T-helper 17 cell (primary cell): Measurements from ENCODE around the gene PAOX. TPM values are rescaled to one million over a fixed set of nuclear protein-coding genes. Genes with fewer than 3 reads are reported as not detected.
A peak's percentile ranks its signal among the peaks of the same experiment; 100 is the strongest.

Source experiments
- ATAC-seq: fragments of 150-1000 bp; cut with Tn5 transposase; 2 replicates; pipeline ENCODE4 v1.10.0; 2021; ENCODE audit warnings: mild to moderate bottlenecking, moderate library complexity
- DNase-seq, 3 donors: peaks; one replicate each; pipeline versions ENCODE4 v3.0.0 to v3.0.0-alpha.2; 2020 to 2021
- H3K9me3 ChIP-seq: one replicate; pipeline ENCODE4 v1.7.0; 2013; ENCODE audit warnings: low read length, mild to moderate bottlenecking; ENCODE audit not compliant: control insufficient read depth, poor library complexity, severe bottlenecking
- H3K27ac Mint-ChIP-seq: one replicate; pipeline ENCODE4 v1.8.0; 2022; ENCODE audit warnings: mild to moderate bottlenecking, moderate library complexity, mixed read lengths
- H3K27me3 Mint-ChIP-seq: one replicate; pipeline ENCODE4 v1.8.0; 2022; ENCODE audit warnings: mixed read lengths
- H3K36me3 Mint-ChIP-seq: one replicate; pipeline ENCODE4 v1.8.0; 2022; ENCODE audit warnings: low read depth, mixed read lengths
- H3K4me1 Mint-ChIP-seq: one replicate; pipeline ENCODE4 v1.8.0; 2022; ENCODE audit warnings: mild to moderate bottlenecking, mixed read lengths
- H3K4me3 Mint-ChIP-seq: one replicate; pipeline ENCODE4 v1.8.0; 2022; ENCODE audit warnings: mild to moderate bottlenecking, moderate library complexity, mixed read lengths
- total RNA-seq, 4 donors: library from RNA in 2 of 4; stranded (reverse) in 2 of 4; gene quantifications; one replicate each; pipeline ENCODE4 v1.2.3 and lab custom pipeline; 2022 to 2026

PAOX gene
- total RNA-seq, 2 donors from 2014 or later = 3.5 to 6.3 TPM

DNA sequence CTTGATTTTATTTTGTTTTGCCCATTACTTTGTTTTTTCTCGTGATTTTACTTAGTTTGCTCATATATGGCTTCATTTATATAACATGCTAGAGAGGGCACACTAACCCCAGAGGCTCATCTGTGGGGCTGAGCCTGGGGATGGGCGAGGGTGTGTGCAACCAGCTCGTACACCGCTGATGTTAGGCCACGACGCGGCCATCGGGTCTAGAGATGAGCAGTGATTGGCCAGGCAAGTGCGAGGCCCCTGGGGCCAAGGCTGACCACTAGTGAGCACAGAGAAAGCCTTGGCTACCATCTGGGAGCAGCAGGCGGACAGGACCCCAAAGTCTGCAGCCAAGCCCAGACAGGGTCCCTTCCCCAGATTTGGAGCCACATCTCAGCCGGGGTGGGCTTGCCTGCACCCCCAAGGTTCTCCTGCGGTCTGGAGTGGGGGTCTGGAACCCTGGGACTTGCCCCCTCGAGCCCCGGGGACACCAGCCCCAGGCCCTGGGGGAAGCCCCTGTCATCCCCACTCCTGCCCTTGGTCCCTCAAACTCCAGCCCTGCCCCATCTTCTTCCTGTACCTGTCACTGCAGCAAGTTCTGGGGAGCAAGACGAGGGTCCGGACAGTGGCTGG lies 25.0 kb upstream of the PAOX start:
- ATAC-seq = no peak
- Mint-ChIP-seq H3K27me3 (peaks cover 11% of the 10 kb centered on the region), H3K4me1 (peaks cover 2% of the 10 kb centered on the region), H3K4me3 (no peak overlapping the region), H3K27ac (no peak overlapping the region), H3K36me3 (peaks cover 2% of the 10 kb centered on the region)
- DNase-seq = no peak
- no peaks in the 10 kb centered on the region for H3K9me3 ChIP-seq

DNA sequence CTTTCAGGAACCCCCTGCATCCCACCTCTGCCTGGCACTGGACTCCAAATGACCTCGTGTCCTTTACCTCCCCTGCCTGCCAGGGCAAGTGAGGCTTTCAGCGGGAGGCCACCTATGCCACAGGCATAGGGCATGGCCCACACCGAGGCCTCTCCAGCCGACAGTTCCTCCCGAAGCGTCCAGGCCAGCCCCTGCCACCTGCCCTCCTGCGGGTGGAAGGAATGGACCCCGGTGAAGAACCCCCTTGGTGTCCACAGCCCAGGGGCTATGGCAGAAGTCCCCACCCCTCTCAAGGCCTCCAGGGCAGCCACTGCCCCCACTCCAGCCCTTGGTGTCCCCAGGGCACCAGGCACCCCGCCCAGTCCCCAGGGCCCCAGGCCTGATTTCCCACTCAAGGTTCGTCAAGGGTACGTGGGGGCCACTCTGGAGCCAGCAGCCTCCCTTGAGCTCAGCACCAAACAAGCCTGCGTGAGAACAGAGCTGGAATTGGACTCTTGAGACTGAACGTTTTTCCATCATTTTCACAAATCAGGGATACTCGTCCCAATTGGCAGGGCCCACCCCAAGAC lies 24.3 kb upstream of the PAOX start:
- ATAC-seq (no peak), DNase-seq (no peak)
- H3K36me3 Mint-ChIP-seq = no peaks in the 10 kb centered on the region
- no peak overlapping the region for H3K4me3 Mint-ChIP-seq
- peaks cover 6% of the 10 kb centered on the region for H3K27me3 Mint-ChIP-seq
- H3K9me3 ChIP-seq = no peaks in the 10 kb centered on the region
- H3K4me1 Mint-ChIP-seq = no peaks in the 10 kb centered on the region
- no peak overlapping the region for H3K27ac Mint-ChIP-seq

DNA sequence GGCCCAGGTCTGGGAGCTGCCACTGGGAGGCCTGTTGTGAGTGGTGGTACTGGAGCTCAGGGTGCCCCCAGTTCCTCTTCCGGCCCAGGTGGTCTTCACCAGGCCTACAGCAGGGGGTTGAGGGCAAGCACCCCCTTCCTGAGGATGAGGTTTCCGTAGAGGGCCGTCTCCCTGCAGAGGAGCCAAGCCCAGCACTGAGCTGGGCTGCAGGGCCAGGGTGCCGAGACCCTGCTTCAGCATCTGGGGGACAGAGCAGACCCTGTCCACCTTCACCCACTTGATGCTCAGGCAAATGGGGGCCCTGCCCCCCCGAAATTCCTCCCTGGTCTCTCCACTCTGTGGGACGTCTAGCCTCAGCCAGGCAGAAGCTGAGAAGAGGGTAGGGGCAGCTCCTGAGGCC lies 23.8 kb upstream of the PAOX start:
- no peak for ATAC-seq
- no peak for DNase-seq
- Mint-ChIP-seq H3K27me3 (peaks cover 6% of the 10 kb centered on the region), H3K4me1 (no peaks in the 10 kb centered on the region), H3K36me3 (no peaks in the 10 kb centered on the region), H3K27ac (no peak overlapping the region), H3K4me3 (no peak overlapping the region)
- H3K9me3 ChIP-seq = no peaks in the 10 kb centered on the region

DNA sequence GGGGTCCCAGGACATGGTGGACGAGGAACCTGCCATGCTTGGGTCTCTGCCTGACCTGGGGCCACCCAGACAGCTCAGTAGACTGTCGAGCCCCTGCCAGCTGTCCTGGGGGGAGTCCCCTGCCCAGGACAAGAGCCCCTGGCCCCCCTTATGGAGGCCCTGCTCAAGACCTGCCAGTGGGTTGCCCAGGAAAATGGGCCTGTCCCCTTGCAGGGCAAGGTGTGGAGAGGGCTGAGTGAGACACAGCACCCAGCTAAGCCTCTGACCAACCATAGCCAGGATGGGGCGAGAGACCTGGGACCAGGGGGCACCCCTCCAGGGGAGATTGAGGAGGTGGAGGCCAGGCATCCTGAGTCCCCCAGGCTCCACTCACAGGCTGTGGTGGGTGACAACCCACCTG lies 23.1 kb upstream of the PAOX start:
- Mint-ChIP-seq H3K27ac (no peak overlapping the region), H3K4me3 (peak overlapping the region; percentile 62), H3K4me1 (no peaks in the 10 kb centered on the region), H3K27me3 (peaks cover 1% of the 10 kb centered on the region), H3K36me3 (no peaks in the 10 kb centered on the region)
- DNase-seq = no peak
- no peak for ATAC-seq
- no peaks in the 10 kb centered on the region for H3K9me3 ChIP-seq

DNA sequence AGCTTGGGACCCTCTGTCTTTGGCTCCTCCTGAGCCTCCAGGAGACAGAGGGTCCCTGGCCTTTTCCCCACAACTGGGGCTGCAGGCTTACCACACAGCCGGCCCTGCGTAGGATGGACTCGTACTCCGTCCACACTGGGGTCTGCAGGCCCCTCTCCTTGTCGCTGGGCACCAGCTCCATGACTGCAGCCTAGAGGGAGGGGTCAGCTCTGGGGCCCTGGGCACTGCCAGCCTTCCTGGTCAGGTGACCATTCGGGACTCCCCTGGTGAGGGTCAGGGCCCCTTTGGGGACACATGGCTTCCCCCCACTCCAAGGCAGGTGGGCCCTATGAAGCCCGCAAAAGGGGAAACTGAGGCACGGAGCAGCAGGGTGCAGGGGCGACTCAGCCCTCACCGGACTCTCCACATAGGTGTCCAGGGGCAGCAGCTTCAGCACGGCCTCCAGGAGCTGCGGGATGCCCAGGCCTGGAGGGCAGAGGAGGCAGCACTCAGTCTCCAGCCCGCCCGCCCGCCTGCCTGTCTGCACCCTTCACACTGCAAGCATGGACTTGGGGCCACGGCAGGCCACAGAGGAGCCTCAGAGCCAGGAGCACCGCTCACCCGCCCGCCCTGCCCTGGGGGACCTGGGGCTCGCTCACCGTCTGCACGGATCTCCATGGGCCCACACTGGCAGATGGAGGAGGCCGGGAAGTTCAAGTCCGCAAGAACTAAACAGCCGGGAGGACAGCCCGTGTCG lies 22.3 kb upstream of the PAOX start:
- no peak for ATAC-seq

DNA sequence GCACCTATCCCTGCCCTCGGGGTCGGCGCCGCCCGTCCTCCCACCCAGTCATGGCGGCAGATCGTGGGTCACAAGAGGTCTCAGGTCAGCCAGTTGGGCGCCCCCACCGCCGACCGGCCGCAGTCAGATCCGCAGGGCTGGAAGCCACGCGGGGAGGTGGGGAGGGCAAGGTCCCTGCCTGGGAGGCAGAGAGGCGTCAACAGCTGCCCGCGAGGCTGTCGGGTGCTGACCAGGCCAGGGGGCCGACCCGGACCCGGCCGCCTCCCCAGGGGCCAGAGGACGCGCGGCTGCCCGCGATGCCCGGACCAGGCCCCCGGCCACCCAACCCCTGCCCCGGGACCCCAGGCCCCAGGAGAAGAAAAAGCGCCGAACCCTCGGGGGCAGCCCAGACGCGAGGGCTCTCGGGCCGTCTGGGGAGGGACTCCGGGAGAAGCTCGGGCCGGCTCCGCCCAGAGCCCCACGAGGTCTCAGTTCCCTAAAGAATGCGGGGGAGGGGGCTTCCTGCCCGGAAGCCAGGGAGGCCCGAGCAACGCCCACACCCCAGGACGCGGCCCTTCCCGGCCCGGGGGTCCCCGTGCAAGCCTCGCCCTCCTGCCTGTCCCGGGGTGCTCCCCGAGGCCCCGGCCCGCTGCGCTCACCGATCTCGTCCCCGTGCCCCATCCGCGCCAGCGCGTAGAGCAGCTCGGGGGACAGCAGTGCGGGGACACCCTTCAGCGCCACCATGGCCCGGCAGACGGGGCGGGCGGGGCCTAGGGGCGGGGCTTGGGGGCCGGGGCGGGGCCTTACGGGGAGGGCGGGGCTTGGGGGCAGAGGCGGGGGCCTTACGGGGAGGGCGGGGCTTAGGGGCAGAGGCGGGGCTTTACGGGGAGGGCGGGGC lies 21.5 kb upstream of the PAOX start, which contains the start of gene FUOM:
TSS of gene FUOM (minus strand) at position 735 of the 877 bp plus-strand sequence. CDS start at position 723, 12 bp downstream.
- no peaks in the 10 kb centered on the region for H3K27me3 Mint-ChIP-seq
- no peaks in the 10 kb centered on the region for H3K9me3 ChIP-seq
- H3K36me3 Mint-ChIP-seq = no peaks in the 10 kb centered on the region
- H3K4me1 Mint-ChIP-seq = peaks cover 11% of the 10 kb centered on the region
- DNase-seq (peak; percentile 52 to 69 (median 69)), ATAC-seq (peak; percentile 92)
- peak within 1 kb of the TSS; percentile 80 for H3K4me3 Mint-ChIP-seq
- no peak within 1 kb of the TSS for H3K27ac Mint-ChIP-seq

More for the DNA sequence above, 22.3 kb upstream of the PAOX start:
- H3K4me3 Mint-ChIP-seq = peak overlapping the region; percentile 80
- no peaks in the 10 kb centered on the region for H3K27me3 Mint-ChIP-seq
- H3K27ac Mint-ChIP-seq = no peak overlapping the region
- no peaks in the 10 kb centered on the region for H3K9me3 ChIP-seq
- DNase-seq = no peak
- H3K4me1 Mint-ChIP-seq = peaks cover 5% of the 10 kb centered on the region
- H3K36me3 Mint-ChIP-seq = no peaks in the 10 kb centered on the region

DNA sequence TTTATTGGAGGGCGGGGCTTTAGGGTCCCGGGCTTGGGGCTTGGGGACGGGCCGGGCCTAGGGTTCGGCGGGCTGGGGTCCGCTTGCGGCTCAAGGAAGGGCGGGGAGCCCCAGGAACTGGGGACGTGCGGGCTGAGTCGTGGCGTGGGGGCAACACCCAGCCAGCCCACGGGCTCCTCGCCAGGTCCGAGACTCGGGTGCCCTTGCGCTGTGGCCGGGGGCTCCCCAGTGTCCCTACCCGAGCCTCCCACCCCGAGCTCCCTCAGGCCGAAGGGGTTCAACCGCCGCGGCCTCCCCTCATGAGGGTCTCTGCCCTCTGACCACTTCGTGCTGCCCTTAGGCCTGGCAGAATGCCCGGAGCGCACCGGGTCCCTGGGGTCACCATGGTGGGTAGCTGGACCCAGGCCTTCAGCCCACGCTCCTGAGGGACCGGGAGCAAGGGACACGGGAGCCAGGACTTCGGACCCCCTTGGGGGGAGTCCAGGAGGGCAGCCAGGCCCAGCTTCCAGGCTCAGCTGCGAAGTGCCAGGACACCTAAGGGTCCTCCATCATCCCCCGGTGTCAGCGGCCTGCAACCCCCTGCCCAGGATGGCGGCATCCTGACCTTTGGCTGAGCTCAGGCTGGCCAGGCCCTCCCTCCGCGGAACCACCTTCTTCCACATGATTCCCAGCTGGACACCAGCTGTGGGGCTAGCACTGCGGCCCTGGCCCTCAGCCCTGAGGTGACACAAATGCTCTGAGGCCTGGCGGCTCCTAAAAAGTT lies 20.7 kb upstream of the PAOX start:
- no peak for ATAC-seq
- Mint-ChIP-seq H3K4me3 (no peak overlapping the region), H3K36me3 (no peaks in the 10 kb centered on the region), H3K27me3 (no peaks in the 10 kb centered on the region), H3K27ac (no peak overlapping the region), H3K4me1 (peaks cover 11% of the 10 kb centered on the region)
- H3K9me3 ChIP-seq = no peaks in the 10 kb centered on the region
- DNase-seq = no peak

DNA sequence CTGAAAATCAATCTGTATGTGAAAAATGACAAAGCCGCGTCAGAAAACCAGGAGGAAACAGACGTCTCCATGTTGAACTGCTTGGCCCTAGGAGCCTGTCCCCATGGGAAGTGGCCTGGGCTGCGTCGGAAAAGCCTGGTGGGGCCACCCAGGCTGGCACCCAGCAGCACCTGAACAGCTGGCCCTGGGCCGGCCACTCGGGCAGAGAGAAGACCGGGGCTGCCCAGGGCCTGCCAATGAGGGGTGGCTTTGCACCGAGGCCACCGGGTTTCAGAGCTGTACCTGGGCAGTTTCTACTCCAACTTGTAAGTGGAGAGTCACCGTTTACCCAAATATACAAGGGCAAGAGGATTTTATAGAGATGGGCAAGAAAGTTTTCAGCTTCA lies 20.1 kb upstream of the PAOX start:
- Mint-ChIP-seq H3K4me1 (peaks cover 11% of the 10 kb centered on the region), H3K36me3 (no peaks in the 10 kb centered on the region), H3K27me3 (no peaks in the 10 kb centered on the region), H3K4me3 (no peak overlapping the region), H3K27ac (no peak overlapping the region)
- no peak for DNase-seq
- no peak for ATAC-seq
- no peaks in the 10 kb centered on the region for H3K9me3 ChIP-seq

DNA sequence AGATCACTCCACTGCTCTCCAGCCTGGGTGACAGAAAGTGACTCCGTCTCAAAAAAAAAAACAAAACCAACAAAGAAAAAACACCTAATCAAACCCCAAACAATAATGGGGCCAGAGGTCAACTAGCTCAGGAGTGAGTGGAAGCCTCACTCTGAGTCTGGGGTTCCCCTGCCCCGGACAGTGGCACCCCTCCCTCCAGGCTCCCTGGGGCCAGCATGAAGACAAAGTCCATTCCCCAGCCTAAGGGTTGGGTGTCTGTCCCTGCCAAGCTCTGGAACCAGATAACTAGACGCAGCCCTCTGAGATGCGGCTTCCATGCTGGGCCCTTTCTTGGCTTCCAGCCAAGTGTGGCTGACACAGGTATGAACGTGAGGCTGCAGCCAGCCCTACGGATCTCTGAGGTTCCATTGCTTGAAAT lies 19.5 kb upstream of the PAOX start:
- Mint-ChIP-seq H3K27me3 (no peaks in the 10 kb centered on the region), H3K4me1 (peaks cover 11% of the 10 kb centered on the region), H3K4me3 (no peak overlapping the region), H3K36me3 (no peaks in the 10 kb centered on the region), H3K27ac (no peak overlapping the region)
- ATAC-seq = no peak
- no peaks in the 10 kb centered on the region for H3K9me3 ChIP-seq
- DNase-seq = no peak

DNA sequence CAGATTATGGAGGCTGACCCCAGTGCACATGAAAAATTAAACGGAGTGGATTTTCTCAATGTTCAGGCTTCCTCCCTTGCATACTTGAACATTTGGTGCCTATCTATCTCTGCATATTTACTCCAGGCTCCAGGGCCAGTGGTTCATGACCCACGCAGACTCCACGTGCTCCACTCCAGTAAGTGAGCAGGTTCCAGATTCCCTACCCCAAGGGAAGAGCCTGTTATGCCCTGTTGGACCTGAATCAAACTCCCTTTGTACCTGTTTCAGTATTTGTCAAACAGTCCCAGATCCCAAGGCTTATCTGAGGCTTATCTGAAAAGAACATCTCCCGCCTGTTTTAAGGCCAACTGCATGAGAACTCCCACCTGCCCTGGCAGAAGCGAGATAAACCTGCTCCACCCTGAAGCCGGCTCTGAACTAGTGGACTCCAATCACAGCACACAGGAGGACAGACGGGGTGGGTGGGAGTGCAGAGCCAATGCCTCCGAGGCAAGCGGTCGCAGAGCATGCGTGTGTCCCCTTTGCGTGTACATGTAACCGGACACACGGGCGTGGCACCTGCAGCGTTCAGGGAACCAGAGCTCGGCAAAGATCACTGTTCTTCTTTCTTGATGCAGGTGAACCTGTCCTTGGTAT lies 19.0 kb upstream of the PAOX start:
- peak overlapping the region; percentile 41 for H3K27ac Mint-ChIP-seq
- no peak for DNase-seq

DNA sequence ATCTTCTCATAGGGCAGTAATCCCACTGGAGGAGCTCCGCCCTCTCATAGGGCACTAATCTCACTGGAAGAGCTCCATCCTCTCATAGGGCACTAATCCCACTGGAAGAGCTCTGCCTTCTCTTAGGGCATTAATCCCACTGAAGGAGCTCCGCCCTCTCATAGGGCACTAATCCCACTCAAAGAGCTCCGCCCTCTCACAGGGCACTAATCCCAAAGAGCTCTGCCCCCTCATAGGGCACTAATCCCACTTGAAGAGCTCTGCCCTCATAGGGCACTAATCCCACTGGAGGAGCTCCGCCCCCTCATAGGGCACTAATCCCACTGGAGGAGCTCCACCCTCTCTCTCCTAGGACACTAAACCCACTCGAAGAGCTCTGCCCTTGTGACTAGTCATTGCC lies 17.8 kb upstream of the PAOX start:
- Mint-ChIP-seq H3K4me1 (peaks cover 11% of the 10 kb centered on the region), H3K36me3 (no peaks in the 10 kb centered on the region), H3K27ac (peak overlapping the region; percentile 77), H3K4me3 (no peak overlapping the region), H3K27me3 (no peaks in the 10 kb centered on the region)
- ATAC-seq (no peak), DNase-seq (no peak)
- H3K9me3 ChIP-seq = no peaks in the 10 kb centered on the region

More for the DNA sequence above, 19.0 kb upstream of the PAOX start:
- no peak for ATAC-seq
- H3K36me3 Mint-ChIP-seq = no peaks in the 10 kb centered on the region
- H3K27me3 Mint-ChIP-seq = no peaks in the 10 kb centered on the region
- no peak overlapping the region for H3K4me3 Mint-ChIP-seq
- no peaks in the 10 kb centered on the region for H3K9me3 ChIP-seq
- peaks cover 11% of the 10 kb centered on the region for H3K4me1 Mint-ChIP-seq

DNA sequence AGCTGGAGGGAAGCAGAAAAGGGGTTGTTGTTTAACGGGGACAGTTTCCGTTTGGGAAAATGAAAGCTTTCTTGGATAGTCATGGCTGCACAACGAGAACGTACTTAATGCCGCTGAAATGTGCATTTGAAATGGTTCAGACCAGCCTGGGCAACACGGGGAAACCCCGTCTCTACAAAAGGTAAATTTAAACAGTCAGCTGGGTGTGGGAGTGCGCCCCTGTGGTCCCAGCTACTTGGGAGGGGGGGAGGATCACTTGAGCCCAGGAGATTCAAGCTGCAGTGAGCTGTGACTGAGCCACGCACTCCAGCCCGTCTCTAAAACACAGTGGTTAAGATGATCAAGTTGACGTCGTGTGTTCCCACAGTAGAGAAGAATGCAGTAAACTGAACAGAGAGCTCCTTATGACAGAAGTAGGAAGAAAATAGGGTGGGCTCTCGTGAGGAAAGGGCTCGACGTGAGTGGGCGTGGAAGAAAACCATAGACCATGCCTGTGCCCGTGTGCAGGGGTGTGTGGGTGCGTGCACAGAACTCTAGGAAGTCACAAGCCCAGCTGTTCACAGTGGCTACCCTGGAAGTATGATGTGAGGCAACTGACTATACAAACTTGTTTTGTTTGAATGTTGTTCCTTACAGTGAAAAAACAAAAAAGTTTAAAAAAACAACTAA lies 17.2 kb upstream of the PAOX start:
- peak overlapping the region; percentile 43 for H3K4me3 Mint-ChIP-seq
- ATAC-seq = no peak
- H3K27me3 Mint-ChIP-seq = no peaks in the 10 kb centered on the region
- DNase-seq = no peak
- peaks cover 11% of the 10 kb centered on the region for H3K4me1 Mint-ChIP-seq
- no peaks in the 10 kb centered on the region for H3K9me3 ChIP-seq
- no peaks in the 10 kb centered on the region for H3K36me3 Mint-ChIP-seq
- peak overlapping the region; percentile 77 for H3K27ac Mint-ChIP-seq
